Measurements from ENCODE around the gene PLEKHO2.
"Not testable (repeated sequence)": the region's sequence is repeated elsewhere in the genome, so short reads cannot be mapped to it uniquely, and the experiment has no call there.

The PLEKHO2 gene

GRCh38 chr15:64841344-64842095 is at the start of gene PLEKHO2:
PLEKHO2 (plus strand) TSS chr15:64841915; CDS start chr15:64842017, 102 bp downstream.
- DNase-seq: peak; percentile 59 to 97 (median 90)

GRCh38 chr15:64792282-64792681 is 49.4 kb upstream of the PLEKHO2 start:
- DNase-seq: no peak

GRCh38 chr15:64795299-64795698 is 46.4 kb upstream of the PLEKHO2 start:
- not testable (repeated sequence) for DNase-seq

- DNase-seq: not testable (repeated sequence)
Observed at GRCh38 chr15:64795921-64796320, 45.8 kb upstream of the PLEKHO2 start.

GRCh38 chr15:64798905-64799304 is 42.8 kb upstream of the PLEKHO2 start:
- DNase-seq: not testable (repeated sequence)

GRCh38 chr15:64800476-64800875 is 41.2 kb upstream of the PLEKHO2 start:
- no peak for DNase-seq

GRCh38 chr15:64803526-64803925 is 38.2 kb upstream of the PLEKHO2 start:
- DNase-seq: no peak

GRCh38 chr15:64804619-64805018 is 37.1 kb upstream of the PLEKHO2 start:
- no peak for DNase-seq

GRCh38 chr15:64806509-64806908 is 35.2 kb upstream of the PLEKHO2 start:
- no peak for DNase-seq

- DNase-seq: no peak
Observed at GRCh38 chr15:64807051-64807749, 34.5 kb upstream of the PLEKHO2 start.

GRCh38 chr15:64807751-64808222 is 33.9 kb upstream of the PLEKHO2 start:
- DNase-seq: no peak

- DNase-seq: no peak
Observed at GRCh38 chr15:64808785-64809453, 32.8 kb upstream of the PLEKHO2 start.

- DNase-seq: peak in 50 of 56 donors; percentile 7 to 87 (median 49)
Observed at GRCh38 chr15:64809649-64810496, 31.8 kb upstream of the PLEKHO2 start.

GRCh38 chr15:64810497-64811326 is 31.0 kb upstream of the PLEKHO2 start:
- DNase-seq: no peak

GRCh38 chr15:64813075-64813474 is 28.6 kb upstream of the PLEKHO2 start:
- DNase-seq: no peak

- not testable (repeated sequence) for DNase-seq
Observed at GRCh38 chr15:64814283-64814682, 27.4 kb upstream of the PLEKHO2 start.

- DNase-seq: not testable (repeated sequence)
Observed at GRCh38 chr15:64814965-64815364, 26.8 kb upstream of the PLEKHO2 start.

GRCh38 chr15:64816452-64816851 is 25.3 kb upstream of the PLEKHO2 start:
- no peak for DNase-seq

GRCh38 chr15:64824929-64825430 is 16.7 kb upstream of the PLEKHO2 start:
- no peak for DNase-seq
